H9 (cell line): Measurements from ENCODE around the gene SMAD7. TPM values are rescaled to one million over a fixed set of nuclear protein-coding genes. Genes with fewer than 3 reads are reported as not detected.

Experiments
- DNase-seq: peaks from one replicate; pipeline ENCODE4 v3.0.0-alpha.2; 2017
- H2AFZ ChIP-seq: one replicate; pipeline ENCODE4 v1.6.1; 2013; ENCODE audit warnings: mild to moderate bottlenecking, low read length, control low read depth, moderate library complexity
- H2AK5ac ChIP-seq: 2 replicates; pipeline ENCODE4 v1.6.1; 2013; ENCODE audit warnings: low read length, control low read depth, mixed read lengths; ENCODE audit not compliant: insufficient read length
- H2BK120ac ChIP-seq: one replicate; pipeline ENCODE4 v1.6.1; 2013; ENCODE audit warnings: low read depth, mild to moderate bottlenecking, low read length, control low read depth, inconsistent platforms; ENCODE audit not compliant: poor library complexity, severe bottlenecking
- H2BK12ac ChIP-seq: 2 replicates; pipeline ENCODE4 v1.6.1; 2013; ENCODE audit warnings: low read length, control low read depth, mixed read lengths, low read depth; ENCODE audit not compliant: insufficient read length
- H2BK15ac ChIP-seq: 2 replicates; pipeline ENCODE4 v1.6.1; 2013; ENCODE audit warnings: low read depth, low read length, control low read depth
- H2BK20ac ChIP-seq: one replicate; pipeline ENCODE4 v1.6.1; 2013; ENCODE audit warnings: low read depth, mild to moderate bottlenecking, low read length, control low read depth, inconsistent platforms; ENCODE audit not compliant: poor library complexity, severe bottlenecking
- H2BK5ac ChIP-seq: 2 replicates; pipeline ENCODE4 v1.6.1; 2013; ENCODE audit warnings: low read length, control low read depth, mixed read lengths; ENCODE audit not compliant: insufficient read length
- H3K14ac ChIP-seq: 2 replicates; pipeline ENCODE4 v1.6.1; 2013; ENCODE audit warnings: low read length, control low read depth; ENCODE audit not compliant: insufficient read depth
- H3K18ac ChIP-seq: 2 replicates; pipeline ENCODE4 v1.6.1; 2013; ENCODE audit warnings: low read depth, mild to moderate bottlenecking, mixed read lengths, low read length, control low read depth; ENCODE audit not compliant: insufficient read length
- H3K23ac ChIP-seq: 2 replicates; pipeline ENCODE4 v1.6.1; 2013; ENCODE audit warnings: low read length, control low read depth, mixed read lengths, low read depth; ENCODE audit not compliant: insufficient read length
- H3K23me2 ChIP-seq: 2 replicates; pipeline ENCODE4 v1.6.1; 2013; ENCODE audit warnings: low read depth, mild to moderate bottlenecking, mixed read lengths, low read length, control low read depth; ENCODE audit not compliant: insufficient read length, poor library complexity, severe bottlenecking
- H3K27ac ChIP-seq: 2 replicates; pipeline ENCODE4 v1.5.1; 2013; ENCODE audit warnings: low read length, control low read depth, mixed read lengths, low read depth; ENCODE audit not compliant: insufficient read length
- H3K27me3 ChIP-seq: 2 replicates; pipeline ENCODE4 v1.6.1; 2013; ENCODE audit warnings: low read length, control low read depth, inconsistent platforms; ENCODE audit not compliant: insufficient read depth
- H3K4ac ChIP-seq: 2 replicates; pipeline ENCODE4 v1.6.1; 2013; ENCODE audit warnings: low read depth, mild to moderate bottlenecking, control low read depth, inconsistent platforms, low read length, moderate library complexity
- H3K4me1 ChIP-seq: 2 replicates; pipeline ENCODE4 v1.6.1; 2013; ENCODE audit warnings: low read length, control low read depth, inconsistent platforms; ENCODE audit not compliant: insufficient read depth
- H3K4me2 ChIP-seq: 2 replicates; pipeline ENCODE4 v1.6.1; 2013; ENCODE audit warnings: low read length, control low read depth, mixed read lengths; ENCODE audit not compliant: insufficient read length, insufficient read depth
- H3K56ac ChIP-seq: 2 replicates; pipeline ENCODE4 v1.6.1; 2013; ENCODE audit warnings: low read depth, mild to moderate bottlenecking, mixed read lengths, low read length, control low read depth; ENCODE audit not compliant: insufficient read length
- H3K79me1 ChIP-seq: 2 replicates; pipeline ENCODE4 v1.6.1; 2013; ENCODE audit warnings: low read depth, mild to moderate bottlenecking, moderate library complexity, low read length, control low read depth, inconsistent platforms; ENCODE audit not compliant: insufficient read depth, poor library complexity, severe bottlenecking
- H3K79me2 ChIP-seq: 2 replicates; pipeline ENCODE4 v1.6.1; 2013; ENCODE audit warnings: low read length, control low read depth, inconsistent platforms; ENCODE audit not compliant: insufficient read depth
- H3K9ac ChIP-seq: 2 replicates; pipeline ENCODE4 v1.6.1; 2013; ENCODE audit warnings: low read length, control low read depth, mixed read lengths; ENCODE audit not compliant: insufficient read length; ENCODE audit errors: extremely low read depth
- H3K9me3 ChIP-seq: one replicate; pipeline ENCODE4 v1.6.1; 2013; ENCODE audit warnings: low read depth, low read length, inconsistent platforms; ENCODE audit not compliant: control insufficient read depth
- H3T11ph ChIP-seq: one replicate; pipeline ENCODE4 v1.6.1; 2013; ENCODE audit warnings: mild to moderate bottlenecking, low read length, control low read depth, inconsistent platforms
- H4K20me1 ChIP-seq: one replicate; pipeline ENCODE4 v1.6.1; 2013; ENCODE audit not compliant: control insufficient read depth, insufficient read length, insufficient read depth
- H4K5ac ChIP-seq: 2 replicates; pipeline ENCODE4 v1.6.1; 2013; ENCODE audit warnings: low read depth, mild to moderate bottlenecking, mixed read lengths, low read length, control low read depth; ENCODE audit not compliant: insufficient read length
- H4K8ac ChIP-seq: replicated peaks from 2 replicates; pipeline ENCODE4 v1.6.1; 2013; ENCODE audit warnings: low read length, control low read depth, mixed read lengths, low read depth; ENCODE audit not compliant: insufficient read length
- H4K91ac ChIP-seq: 2 replicates; pipeline ENCODE4 v1.6.1; 2013; ENCODE audit warnings: low read depth, mild to moderate bottlenecking, moderate library complexity, mixed read lengths, low read length, control low read depth; ENCODE audit not compliant: insufficient read length
- H3K27ac Mint-ChIP-seq, 3 experiments: 2 replicates in 2 of 3; 3 replicates in 1 of 3; pipeline ENCODE4 v1.8.0; 2020 to 2021; ENCODE audit warnings: mixed read lengths in 3 of 3, mild to moderate bottlenecking in 1 of 3, moderate library complexity in 1 of 3
- H3K27me3 Mint-ChIP-seq: 2 replicates; pipeline ENCODE4 v1.8.0; 2021; ENCODE audit warnings: low read depth, mild to moderate bottlenecking, moderate library complexity, mixed read lengths
- H3K36me3 Mint-ChIP-seq, 3 experiments: 2 replicates in 2 of 3; 3 replicates in 1 of 3; pipeline ENCODE4 v1.8.0; 2020 to 2021; ENCODE audit warnings: low read depth in 3 of 3, mixed read lengths in 3 of 3; ENCODE audit not compliant: insufficient read depth in 1 of 3
- H3K4me1 Mint-ChIP-seq, 2 experiments: 2 replicates each; pipeline ENCODE4 v1.8.0; 2020; ENCODE audit warnings: mixed read lengths in 2 of 2
- H3K4me3 Mint-ChIP-seq, 2 experiments: 2 replicates in 1 of 2; 3 replicates in 1 of 2; pipeline ENCODE4 v1.8.0; 2020 to 2021; ENCODE audit warnings: mild to moderate bottlenecking in 2 of 2, mixed read lengths in 2 of 2, moderate library complexity in 1 of 2
- H3K9me3 Mint-ChIP-seq, 2 experiments: 2 replicates in 1 of 2; 3 replicates in 1 of 2; pipeline ENCODE4 v1.8.0; 2020; ENCODE audit warnings: mild to moderate bottlenecking in 2 of 2, mixed read lengths in 2 of 2, moderate library complexity in 1 of 2
- WGBS: extraction: QIAGEN DNeasy Blood & Tissue Kit; methylation state at CpG from one replicate; pipeline ENCODE4 v1.1.7; 2013; ENCODE audit warnings: missing lambda C conversion rate, low lambda C conversion rate, mixed read lengths; ENCODE audit not compliant: insufficient read length; ENCODE audit errors: extremely low coverage; 5-methylcytosine and 5-hydroxymethylcytosine counted together
- total RNA-seq: library from RNA; stranded (reverse); gene quantifications from 2 replicates; pipeline ENCODE4 v1.2.1, GENCODE V29; 2021
- TF ChIP-seq, protein P1 (sequence below): fragments of 200-600 bp; sonication (generic); conservative IDR thresholded peaks from 3 replicates; pipeline ENCODE4 v1.8.0; 2021; ENCODE audit warnings: antibody characterized with exemption, mild to moderate bottlenecking

The SMAD7 gene
- total RNA-seq, 1 experiment from 2014 or later: 27.7 TPM

DNA sequence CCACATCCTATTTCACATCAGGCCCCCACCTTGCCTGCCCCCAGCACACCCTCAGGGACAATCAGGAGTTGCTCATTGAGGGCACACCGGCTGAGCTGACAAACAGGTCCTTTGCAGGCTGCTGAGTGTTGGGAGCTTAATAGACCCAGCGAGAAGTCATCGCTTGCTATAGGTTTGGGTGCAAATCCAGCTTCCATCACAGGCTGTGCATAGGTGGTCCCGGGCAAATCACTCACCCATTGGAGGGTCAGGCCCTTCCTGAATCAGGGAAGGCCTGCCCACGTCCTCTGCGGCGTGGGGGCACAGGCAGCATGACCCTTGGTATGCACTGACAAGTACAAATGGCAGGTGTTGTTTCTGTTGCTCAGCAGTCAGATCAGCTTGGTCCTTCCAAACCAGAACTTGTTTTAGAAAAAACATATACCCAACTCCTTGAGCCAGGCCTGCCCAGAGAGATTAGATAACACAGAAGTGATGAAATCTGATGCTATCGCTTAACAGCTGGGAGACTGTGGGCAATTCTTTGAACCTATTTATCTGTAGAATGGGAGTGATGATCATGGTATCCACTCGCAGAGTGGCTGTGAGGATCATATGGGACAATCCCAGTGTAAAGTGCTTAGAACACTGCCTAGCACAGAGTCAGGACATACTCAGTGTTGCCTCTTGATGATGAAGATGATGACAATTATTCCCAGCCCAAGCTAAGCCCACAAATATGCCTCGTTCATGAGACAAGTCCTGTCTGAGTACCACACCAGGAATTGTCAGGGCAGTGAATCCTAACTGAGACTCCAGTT lies 34.9 kb downstream of the SMAD7 start:
- H2BK15ac ChIP-seq: no peak overlapping the region
- H4K8ac ChIP-seq: no peak overlapping the region
- H2BK12ac ChIP-seq: no peak overlapping the region
- H3K14ac ChIP-seq: no peak overlapping the region
- peak; percentile 25 for DNase-seq
- no peak overlapping the region for H2AK5ac ChIP-seq
- Mint-ChIP-seq H3K9me3 (no peaks in the 10 kb centered on the region), H3K27me3 (no peaks in the 10 kb centered on the region; the same call in 1 of the 2 replicates), H3K4me3 (no peak overlapping the region; a peak in 1 of 5 replicates), H3K27ac (0 out of 7 replicates have a peak overlapping the region, but pooled peaks of 1 of the 3 experiments have one; percentile 26), H3K36me3 (peaks cover 5 to 16% (median 10%) of the 10 kb centered on the region in 3 experiments), H3K4me1 (peaks cover 12 to 19% of the 10 kb centered on the region in 2 experiments)
- no peak overlapping the region for H3K18ac ChIP-seq
- no peak overlapping the region for H3K27ac ChIP-seq
- H3K79me2 ChIP-seq: 0 out of 2 replicates have a peak, but pooled peaks cover 3% of the 10 kb centered on the region
- no peaks in the 10 kb centered on the region for H3K4me1 ChIP-seq
- no peak overlapping the region for H3K9ac ChIP-seq
- H4K20me1 ChIP-seq: no peaks in the 10 kb centered on the region
- TF ChIP-seq, protein P1, sequence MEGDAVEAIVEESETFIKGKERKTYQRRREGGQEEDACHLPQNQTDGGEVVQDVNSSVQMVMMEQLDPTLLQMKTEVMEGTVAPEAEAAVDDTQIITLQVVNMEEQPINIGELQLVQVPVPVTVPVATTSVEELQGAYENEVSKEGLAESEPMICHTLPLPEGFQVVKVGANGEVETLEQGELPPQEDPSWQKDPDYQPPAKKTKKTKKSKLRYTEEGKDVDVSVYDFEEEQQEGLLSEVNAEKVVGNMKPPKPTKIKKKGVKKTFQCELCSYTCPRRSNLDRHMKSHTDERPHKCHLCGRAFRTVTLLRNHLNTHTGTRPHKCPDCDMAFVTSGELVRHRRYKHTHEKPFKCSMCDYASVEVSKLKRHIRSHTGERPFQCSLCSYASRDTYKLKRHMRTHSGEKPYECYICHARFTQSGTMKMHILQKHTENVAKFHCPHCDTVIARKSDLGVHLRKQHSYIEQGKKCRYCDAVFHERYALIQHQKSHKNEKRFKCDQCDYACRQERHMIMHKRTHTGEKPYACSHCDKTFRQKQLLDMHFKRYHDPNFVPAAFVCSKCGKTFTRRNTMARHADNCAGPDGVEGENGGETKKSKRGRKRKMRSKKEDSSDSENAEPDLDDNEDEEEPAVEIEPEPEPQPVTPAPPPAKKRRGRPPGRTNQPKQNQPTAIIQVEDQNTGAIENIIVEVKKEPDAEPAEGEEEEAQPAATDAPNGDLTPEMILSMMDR: no peak
- H3K4ac ChIP-seq: no peak overlapping the region
- no peak overlapping the region for H3K56ac ChIP-seq
- no peak overlapping the region for H4K91ac ChIP-seq
- no CpG with 5 or more reads among the region's 10 CpGs for WGBS
- no peak overlapping the region for H2BK120ac ChIP-seq
- no peak overlapping the region for H2AFZ ChIP-seq
- H3K27me3 ChIP-seq: no peaks in the 10 kb centered on the region
- no peak overlapping the region for H4K5ac ChIP-seq
- no peak overlapping the region for H2BK20ac ChIP-seq
- H3K9me3 ChIP-seq: no peaks in the 10 kb centered on the region
- no peak overlapping the region for H3T11ph ChIP-seq
- H3K4me2 ChIP-seq: no peak overlapping the region
- H2BK5ac ChIP-seq: no peak overlapping the region
- no peaks in the 10 kb centered on the region for H3K23me2 ChIP-seq
- H3K79me1 ChIP-seq: no peaks in the 10 kb centered on the region
- no peak overlapping the region for H3K23ac ChIP-seq
